A673 (cell line): ENCODE data around the gene PMIS2.

Source experiments
- EZH2 ChIP-seq: fragments of 200-600 bp; sonication (generic); IDR thresholded peaks from 2 replicates; pipeline ENCODE4 v1.6.1; 2017; ENCODE audit warnings: borderline replicate concordance, low read depth, mild to moderate bottlenecking, mixed read lengths, antibody characterized with exemption, low read length; ENCODE audit not compliant: poor library complexity, severe bottlenecking
- TF ChIP-seq, protein P1 (sequence below): fragments of 300-800, 200-600 bp; sonication (generic); conservative IDR thresholded peaks from 2 replicates; pipeline ENCODE4 v1.5.1; 2017; ENCODE audit warnings: low read depth, mild to moderate bottlenecking, antibody characterized with exemption, low read length, moderate library complexity, mixed read lengths

DNA sequence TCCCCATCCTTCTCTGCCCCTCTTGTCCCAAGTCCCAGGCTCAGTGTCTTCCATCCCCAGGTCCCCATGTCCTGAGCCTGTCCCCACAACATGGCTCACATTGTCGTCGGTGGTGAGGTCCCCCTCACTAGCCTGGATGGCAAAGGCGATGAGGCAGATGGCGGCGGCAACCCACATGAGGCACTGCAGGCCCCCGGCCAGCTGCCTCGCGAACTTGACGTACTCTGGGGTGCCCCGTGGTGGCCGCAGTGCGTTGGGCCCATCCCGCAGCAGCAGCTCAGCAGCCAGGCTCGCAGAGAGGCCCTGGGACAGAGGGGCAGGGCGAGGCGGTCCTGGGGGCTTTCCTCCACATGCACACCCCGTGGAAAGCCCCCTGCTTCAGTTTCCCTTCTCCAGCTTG is 23.6 kb upstream of the PMIS2 start:
- TF ChIP-seq, protein P1, sequence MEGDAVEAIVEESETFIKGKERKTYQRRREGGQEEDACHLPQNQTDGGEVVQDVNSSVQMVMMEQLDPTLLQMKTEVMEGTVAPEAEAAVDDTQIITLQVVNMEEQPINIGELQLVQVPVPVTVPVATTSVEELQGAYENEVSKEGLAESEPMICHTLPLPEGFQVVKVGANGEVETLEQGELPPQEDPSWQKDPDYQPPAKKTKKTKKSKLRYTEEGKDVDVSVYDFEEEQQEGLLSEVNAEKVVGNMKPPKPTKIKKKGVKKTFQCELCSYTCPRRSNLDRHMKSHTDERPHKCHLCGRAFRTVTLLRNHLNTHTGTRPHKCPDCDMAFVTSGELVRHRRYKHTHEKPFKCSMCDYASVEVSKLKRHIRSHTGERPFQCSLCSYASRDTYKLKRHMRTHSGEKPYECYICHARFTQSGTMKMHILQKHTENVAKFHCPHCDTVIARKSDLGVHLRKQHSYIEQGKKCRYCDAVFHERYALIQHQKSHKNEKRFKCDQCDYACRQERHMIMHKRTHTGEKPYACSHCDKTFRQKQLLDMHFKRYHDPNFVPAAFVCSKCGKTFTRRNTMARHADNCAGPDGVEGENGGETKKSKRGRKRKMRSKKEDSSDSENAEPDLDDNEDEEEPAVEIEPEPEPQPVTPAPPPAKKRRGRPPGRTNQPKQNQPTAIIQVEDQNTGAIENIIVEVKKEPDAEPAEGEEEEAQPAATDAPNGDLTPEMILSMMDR = no peak
- TF ChIP-seq EZH2 = no peak
